Left kidney (tissue), 2 donors: Measurements from ENCODE around the gene ACTL7B. TPM values are rescaled to one million over a fixed set of nuclear protein-coding genes. Genes with fewer than 3 reads are reported as not detected.
"Not testable (repeated sequence)": the region's sequence is repeated elsewhere in the genome, so short reads cannot be mapped to it uniquely, and the experiment has no call there.

Experiments used
- DNase-seq: peaks from one replicate; pipeline ENCODE4 v3.0.0-alpha.2; 2013
- polyA plus RNA-seq: library from polyadenylated mRNA; unstranded; fragments of 120-200 nt; gene quantifications from one replicate; pipeline ENCODE4 v1.2.1, GENCODE V29; 2013; ENCODE audit not compliant: insufficient read length

Gene ACTL7B
- polyA plus RNA-seq, 1 donor, result not detected

GRCh38 chr9:108869092-108869725 is 13.4 kb upstream of the ACTL7B start:
- DNase-seq, result no peak

GRCh38 chr9:108867829-108868228 is 12.0 kb upstream of the ACTL7B start:
- DNase-seq, result no peak

- DNase-seq, result no peak
Measured at GRCh38 chr9:108867116-108867515, 11.3 kb upstream of the ACTL7B start.

GRCh38 chr9:108866001-108866420 is 10.2 kb upstream of the ACTL7B start:
- DNase-seq, result no peak

GRCh38 chr9:108865037-108865436 is 9.3 kb upstream of the ACTL7B start:
- no peak for DNase-seq

- DNase-seq, result no peak
Measured at GRCh38 chr9:108864446-108864845, 8.7 kb upstream of the ACTL7B start.

- no peak for DNase-seq
Measured at GRCh38 chr9:108863891-108864290, 8.1 kb upstream of the ACTL7B start.

- DNase-seq, result no peak
Measured at GRCh38 chr9:108861997-108862396, 6.2 kb upstream of the ACTL7B start, which contains the start of gene ACTL7A. ACTL7A (plus strand) TSS chr9:108862266; CDS start chr9:108862323, 57 bp downstream.

- DNase-seq, result no peak
Measured at GRCh38 chr9:108861464-108861863, 5.7 kb upstream of the ACTL7B start.

- no peak for DNase-seq
Measured at GRCh38 chr9:108860764-108861163, 5.0 kb upstream of the ACTL7B start.

- DNase-seq, result no peak
Measured at GRCh38 chr9:108860354-108860753, 4.6 kb upstream of the ACTL7B start.

- no peak for DNase-seq
Measured at GRCh38 chr9:108859459-108860114, 3.8 kb upstream of the ACTL7B start.

GRCh38 chr9:108857572-108857971 is 1.8 kb upstream of the ACTL7B start:
- DNase-seq, result no peak

- no peak for DNase-seq
Measured at GRCh38 chr9:108855529-108855886, 278 bp downstream of the ACTL7B start.

GRCh38 chr9:108854641-108855528 is 901 bp downstream of the ACTL7B start:
- no peak for DNase-seq

- DNase-seq, result no peak
Measured at GRCh38 chr9:108854094-108854493, 1.7 kb downstream of the ACTL7B start.

GRCh38 chr9:108852079-108852478 is 3.7 kb downstream of the ACTL7B start:
- peak; percentile 8 for DNase-seq

- DNase-seq, result no peak
Measured at GRCh38 chr9:108851138-108851537, 4.6 kb downstream of the ACTL7B start.

GRCh38 chr9:108850293-108850897 is 5.4 kb downstream of the ACTL7B start:
- DNase-seq, result no peak

- not testable (repeated sequence) for DNase-seq
Measured at GRCh38 chr9:108848296-108848695, 7.5 kb downstream of the ACTL7B start.

GRCh38 chr9:108845947-108846346 is 9.8 kb downstream of the ACTL7B start:
- DNase-seq, result no peak

GRCh38 chr9:108845507-108845906 is 10.3 kb downstream of the ACTL7B start:
- no peak for DNase-seq

GRCh38 chr9:108844856-108845255 is 10.9 kb downstream of the ACTL7B start:
- DNase-seq, result no peak
